Lower leg skin (tissue), 3 donors: ENCODE data around the gene DNMBP.

Experiments used
- POLR2A ChIP-seq, 2 donors: fragments of 450-650 bp; IDR thresholded peaks; one replicate each; pipeline ENCODE4 v1.6.1; 2016 to 2017; ENCODE audit warnings: antibody characterized with exemption in 2 of 2, mild to moderate bottlenecking in 1 of 2, moderate library complexity in 1 of 2
- TF ChIP-seq, protein P1 (sequence below), 3 donors: fragments of 450-650 bp; IDR thresholded peaks; one replicate each; pipeline ENCODE4 v1.5.1; 2016; ENCODE audit warnings: antibody characterized with exemption in 3 of 3, mild to moderate bottlenecking in 3 of 3, moderate library complexity in 2 of 3

DNA sequence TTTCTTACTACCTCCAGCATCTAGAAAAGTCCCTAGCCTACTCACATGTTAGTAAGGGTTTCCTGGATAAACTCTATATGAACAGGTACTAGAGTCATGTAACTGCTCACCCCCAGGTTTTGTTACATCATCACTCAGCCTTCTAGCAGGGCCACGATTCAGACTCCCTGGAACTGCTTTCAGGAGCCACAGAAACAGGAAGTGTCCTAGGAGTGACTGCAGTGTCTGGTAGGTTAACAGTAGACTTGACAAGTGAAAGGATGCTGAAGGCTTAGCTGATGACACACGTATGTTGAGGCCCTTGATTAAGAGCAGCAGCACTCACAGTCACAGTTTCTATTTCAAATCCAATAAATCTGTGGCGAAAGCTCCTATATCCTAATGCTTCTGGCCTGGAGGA, 101.2 kb downstream of the DNMBP start:
- TF ChIP-seq, protein P1, sequence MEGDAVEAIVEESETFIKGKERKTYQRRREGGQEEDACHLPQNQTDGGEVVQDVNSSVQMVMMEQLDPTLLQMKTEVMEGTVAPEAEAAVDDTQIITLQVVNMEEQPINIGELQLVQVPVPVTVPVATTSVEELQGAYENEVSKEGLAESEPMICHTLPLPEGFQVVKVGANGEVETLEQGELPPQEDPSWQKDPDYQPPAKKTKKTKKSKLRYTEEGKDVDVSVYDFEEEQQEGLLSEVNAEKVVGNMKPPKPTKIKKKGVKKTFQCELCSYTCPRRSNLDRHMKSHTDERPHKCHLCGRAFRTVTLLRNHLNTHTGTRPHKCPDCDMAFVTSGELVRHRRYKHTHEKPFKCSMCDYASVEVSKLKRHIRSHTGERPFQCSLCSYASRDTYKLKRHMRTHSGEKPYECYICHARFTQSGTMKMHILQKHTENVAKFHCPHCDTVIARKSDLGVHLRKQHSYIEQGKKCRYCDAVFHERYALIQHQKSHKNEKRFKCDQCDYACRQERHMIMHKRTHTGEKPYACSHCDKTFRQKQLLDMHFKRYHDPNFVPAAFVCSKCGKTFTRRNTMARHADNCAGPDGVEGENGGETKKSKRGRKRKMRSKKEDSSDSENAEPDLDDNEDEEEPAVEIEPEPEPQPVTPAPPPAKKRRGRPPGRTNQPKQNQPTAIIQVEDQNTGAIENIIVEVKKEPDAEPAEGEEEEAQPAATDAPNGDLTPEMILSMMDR (IDR thresholded peaks at IDR 0.05), result no peak
- TF ChIP-seq POLR2A (IDR thresholded peaks at IDR 0.05), result no peak
